Renal cortical epithelial cell (primary cell): ENCODE data around the gene NUAK2. TPM values are rescaled to one million over a fixed set of nuclear protein-coding genes. Genes with fewer than 3 reads are reported as not detected.
A peak's percentile ranks its signal among the peaks of the same experiment; 100 is the strongest.
"Not testable (repeated sequence)": the region's sequence is repeated elsewhere in the genome, so short reads cannot be mapped to it uniquely, and the experiment has no call there.

Source experiments
- DNase-seq: peaks from one replicate; pipeline ENCODE4 v3.0.0-alpha.2; 2011; ENCODE audit warnings: low read depth
- total RNA-seq: library from RNA; depleted of rRNA; stranded (reverse); fragments of >200 nt; gene quantifications from 2 replicates; pipeline ENCODE4 v1.2.3, GENCODE V29; 2014

The NUAK2 gene
- total RNA-seq, 1 donor from 2014 or later: 59.6 TPM

DNA sequence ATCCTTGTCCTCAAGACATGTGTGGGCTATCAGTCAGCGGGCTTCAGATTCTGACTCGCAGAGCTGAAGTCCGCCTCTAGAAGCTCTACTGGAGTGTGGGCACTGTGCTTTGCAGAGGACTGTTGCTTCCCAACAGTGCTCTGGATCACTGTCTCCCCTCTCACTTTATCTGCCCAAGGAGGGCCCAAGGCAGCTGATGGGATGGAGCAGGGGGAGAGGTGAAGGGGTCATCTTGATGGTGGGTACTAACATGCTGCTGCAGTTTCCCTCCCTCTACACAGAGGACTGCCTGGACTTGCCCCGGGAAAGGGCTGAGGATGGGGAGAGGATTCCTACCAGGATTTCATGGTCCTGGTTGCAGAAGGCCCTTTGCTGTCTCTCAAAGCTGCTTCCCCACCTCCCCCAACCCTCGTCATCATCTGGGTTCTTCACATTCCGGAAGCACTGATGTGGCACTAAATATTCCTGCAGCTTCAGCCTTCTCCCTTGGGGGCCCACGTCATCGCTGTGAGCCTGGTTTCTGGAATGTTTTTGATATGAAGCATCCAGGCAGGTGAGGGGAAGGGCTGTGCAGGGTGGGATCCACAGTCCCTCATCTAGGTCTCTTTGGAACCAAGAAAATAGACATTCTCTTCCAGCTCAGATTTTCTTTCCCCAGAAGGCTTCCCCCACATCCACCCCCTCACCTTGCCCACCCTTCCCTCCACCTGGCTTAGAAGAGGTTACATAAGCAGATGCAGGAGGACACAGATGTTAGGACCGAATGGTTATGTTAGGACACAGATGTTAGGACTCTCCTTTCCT is 23.2 kb downstream of the NUAK2 start:
- DNase-seq: peak; percentile 97

DNA sequence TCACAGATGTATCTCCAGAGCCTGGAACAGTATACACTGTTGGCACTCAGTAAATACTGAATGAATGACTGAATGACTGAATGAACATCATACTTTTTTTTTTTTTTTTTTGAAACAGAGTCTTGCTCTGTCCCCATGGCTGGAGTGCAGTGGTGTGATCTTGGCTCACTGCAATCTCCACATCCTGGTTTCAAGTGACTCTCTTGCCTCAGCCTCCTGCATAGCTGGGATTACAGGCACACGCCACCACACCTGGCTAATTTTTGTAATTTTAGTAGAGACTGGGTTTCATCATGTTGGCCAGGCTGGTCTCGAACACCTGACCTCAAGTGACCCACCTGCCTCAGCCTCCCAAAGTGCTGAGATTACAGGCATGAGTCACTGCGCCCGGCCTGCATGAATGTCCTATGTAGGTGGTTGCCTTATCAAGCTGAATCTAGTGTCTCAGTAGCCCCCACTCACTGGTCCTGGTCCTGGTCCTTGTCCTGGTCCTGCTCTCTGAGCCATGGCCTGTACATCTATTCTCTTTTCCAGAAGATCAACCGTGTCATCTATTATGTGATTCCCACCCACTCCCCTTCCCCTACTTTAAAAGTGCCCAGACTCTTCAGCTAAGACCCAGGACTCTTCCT is 23.9 kb downstream of the NUAK2 start:
- DNase-seq: not testable (repeated sequence)

DNA sequence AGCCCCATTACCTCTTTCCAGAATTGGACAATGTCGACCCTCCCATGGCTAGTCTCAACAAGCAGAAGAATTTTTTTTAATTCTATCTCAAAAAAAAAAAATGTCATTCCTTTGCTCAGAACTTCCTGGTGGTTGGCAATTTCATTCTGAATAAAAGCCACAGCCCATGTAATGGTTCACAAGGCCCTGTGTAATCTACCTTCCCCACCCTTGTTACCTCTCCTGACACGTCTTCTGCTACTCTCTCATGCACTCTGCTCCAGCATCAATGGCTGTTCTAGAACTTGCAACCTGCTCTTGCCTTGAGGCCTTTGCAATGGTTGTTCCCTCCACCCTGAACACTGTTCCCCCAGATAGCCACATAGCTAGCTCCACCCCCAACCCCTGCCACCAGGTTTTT is 25.4 kb downstream of the NUAK2 start:
- DNase-seq: no peak

DNA sequence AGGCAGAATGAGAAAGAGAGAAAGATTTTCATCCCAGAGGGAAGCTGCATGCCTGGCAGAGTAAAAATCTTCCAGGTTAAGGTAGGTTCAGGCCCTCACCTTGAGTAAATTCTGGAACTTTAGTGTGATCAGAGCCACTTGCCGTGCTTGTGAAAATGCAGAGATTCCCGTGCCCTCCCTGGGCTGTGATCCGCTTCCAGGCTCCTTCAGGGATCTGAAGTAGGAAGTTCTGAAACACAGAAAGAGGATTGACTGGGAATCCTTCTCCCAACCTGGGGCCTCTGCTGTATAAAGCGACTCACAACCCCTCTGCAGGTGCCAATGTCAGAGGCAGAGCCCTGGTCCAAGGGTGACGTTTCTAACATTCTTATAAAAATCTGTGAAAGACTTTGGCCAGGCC is 26.6 kb downstream of the NUAK2 start:
- no peak for DNase-seq

DNA sequence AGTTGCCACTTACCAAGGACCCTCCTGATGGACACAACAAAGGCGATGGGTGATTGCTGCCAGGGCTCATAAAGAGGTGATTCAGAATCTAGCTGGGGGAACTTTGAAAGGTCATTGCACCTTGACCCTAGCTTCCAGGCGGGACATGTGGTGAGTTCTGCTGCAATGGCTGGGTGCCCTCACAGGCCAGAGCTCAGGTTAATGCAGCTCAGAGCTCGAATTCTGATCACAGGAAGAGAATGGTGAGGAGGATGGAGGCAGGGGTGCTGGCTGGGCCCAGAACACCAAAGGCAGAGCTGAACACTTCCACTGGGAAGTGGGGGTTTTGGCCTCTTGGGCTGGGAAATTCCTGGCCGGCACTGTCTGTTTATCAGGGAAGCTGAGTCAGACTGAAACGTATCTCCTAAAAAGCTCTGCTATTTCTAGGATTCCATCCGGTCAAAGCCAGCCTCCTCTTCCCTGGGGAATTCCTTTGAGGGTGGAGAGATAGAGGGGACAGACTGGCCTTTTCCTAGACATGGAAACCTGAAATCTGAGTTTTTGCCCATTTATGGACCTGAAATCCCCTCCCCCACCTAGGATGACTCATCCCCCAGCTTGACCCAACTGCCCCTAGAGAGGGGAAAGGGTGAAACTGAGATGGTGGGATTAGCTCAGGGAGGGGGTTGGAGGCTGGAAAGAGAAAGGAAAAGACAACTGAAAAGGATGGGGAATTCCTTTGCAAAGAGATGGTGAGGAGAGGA is 27.2 kb downstream of the NUAK2 start:
- peak; percentile 95 for DNase-seq

DNA sequence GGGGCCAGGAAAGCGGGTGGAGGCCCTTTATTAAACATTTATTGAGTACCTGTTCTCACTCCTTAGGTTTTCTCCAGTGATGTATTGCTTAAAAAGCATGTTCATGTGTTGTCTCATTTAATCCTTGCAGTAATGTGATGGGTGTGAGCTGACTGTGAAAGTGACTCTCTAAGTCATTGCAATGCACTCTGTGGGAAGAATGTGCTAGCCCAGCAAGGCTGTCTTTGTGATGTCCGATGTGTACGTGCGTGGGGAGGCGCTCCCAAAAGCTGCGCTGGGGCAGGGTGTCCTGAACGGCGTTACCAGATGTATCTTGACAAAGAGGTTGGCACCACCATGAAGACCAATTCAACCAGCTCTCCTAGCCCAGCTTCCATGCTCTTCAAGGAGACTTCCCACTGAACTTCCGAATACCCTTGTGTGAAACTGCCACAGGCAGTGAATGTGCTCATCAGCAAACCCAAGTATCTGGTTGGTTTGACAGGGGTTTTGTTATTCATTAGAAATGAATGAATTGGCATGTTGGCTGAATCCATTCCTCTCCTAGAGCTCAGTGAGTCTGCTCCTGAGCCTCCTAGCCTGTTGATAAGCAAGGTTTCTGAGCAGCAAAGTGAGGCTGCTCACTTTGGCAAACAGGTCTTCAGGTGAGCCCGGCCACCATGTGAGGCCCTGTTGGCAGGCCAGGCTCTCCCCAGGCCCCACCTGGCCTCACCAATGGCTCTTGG is 28.0 kb downstream of the NUAK2 start:
- DNase-seq: no peak

DNA sequence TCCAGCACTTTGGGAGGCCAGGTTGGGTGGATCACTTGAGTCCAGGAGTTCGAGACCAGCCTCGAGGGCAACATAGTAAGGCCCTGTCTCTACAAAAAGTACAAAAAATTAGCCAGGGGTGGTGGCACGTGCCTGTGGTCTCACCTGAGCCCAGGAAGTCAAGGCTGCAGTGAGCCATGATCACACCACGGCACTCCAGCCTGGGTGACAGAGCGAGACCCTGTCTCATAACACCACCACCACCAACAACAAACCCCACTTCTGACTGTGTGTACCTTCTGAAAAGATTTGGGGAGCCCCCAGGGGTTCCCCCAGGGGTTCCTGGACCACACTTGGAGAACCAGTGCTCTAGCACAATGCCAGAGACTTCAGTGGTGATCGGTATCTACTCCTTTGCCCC is 29.9 kb downstream of the NUAK2 start:
- no peak for DNase-seq

DNA sequence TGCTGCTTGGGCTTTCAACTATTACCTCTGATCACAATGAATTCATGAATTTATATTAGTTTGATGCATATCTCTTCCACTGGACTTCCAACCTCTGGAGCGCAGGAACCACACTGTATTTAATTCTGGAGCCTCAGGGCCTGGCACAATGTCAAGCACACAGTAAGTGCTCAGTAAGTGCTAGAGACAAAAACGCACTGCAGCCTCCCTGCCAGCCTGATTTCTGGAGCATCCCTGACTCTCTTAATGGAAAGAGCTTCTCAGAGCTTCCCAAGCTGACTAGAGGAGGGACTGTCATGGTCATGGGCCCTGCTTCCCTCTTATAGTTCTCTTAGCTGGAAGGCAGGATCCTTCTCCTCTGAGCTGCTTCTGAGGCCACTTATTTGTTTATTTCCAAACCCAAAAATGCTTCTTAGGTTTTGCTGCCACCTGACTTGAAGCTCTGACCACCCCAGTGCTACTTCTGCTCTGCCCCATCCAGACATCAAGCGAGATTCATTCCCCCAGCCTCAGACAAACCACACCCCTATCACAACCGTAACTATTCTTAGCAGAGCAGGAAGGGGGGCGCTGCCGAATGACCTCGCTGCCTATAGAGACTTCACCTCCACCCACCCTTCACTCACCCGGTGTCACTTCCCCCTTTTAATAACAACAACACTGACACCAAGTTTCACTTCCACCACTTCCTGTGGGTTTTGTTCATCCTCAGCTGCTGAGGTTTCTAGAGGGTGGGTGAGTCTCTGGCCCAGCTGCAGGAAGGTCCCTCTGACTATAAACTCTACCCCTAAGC is 33.6 kb downstream of the NUAK2 start:
- no peak for DNase-seq

DNA sequence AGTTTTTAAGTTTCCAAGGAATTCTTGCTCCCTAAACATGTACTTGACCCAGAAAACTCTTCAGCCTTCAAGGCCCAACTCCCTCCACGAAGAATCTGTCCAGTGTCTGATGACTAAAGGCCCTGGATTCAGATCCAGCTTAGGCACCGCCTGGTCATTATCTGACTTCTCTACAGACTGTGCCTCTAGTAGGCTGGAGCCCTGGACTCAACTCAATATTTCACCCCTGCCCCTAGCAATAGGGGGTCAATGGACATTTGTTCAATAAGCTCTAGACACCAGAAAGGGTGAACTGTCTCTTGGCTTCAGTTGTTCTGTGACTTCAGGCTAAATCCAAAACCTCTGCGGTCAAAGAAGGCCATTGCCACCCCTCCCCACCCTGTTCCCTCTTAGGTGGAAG is 34.5 kb downstream of the NUAK2 start:
- DNase-seq: no peak

DNA sequence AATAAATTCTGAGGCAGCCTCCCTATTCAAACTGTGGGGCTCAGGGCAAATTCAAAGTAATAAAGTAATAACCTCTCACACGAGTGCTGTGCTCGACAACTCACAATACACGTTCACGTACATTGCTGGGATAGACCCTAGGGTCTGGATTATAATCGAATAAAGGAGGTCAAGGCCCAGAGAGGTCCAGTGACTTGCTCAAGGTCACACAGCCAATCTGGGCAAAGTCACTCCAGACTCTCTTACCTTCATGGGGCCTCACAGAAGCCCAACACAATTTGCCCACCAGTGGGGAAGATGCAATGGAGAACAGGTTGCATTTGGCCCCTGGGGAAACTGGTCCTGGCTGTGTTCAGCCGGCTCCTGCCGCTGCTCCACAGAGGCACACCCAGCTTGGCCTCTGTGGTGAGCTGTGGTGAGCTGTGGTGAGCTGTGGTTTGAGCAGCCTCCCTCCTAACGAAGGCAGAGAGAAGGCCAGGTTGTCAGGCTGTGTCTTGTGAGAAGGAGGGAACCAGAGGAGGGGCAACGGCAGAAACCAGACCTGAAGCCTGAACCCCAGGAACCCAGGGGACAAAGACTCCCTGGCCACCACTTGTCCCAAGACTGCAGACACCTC is 35.1 kb downstream of the NUAK2 start:
- DNase-seq: peak; percentile 59

DNA sequence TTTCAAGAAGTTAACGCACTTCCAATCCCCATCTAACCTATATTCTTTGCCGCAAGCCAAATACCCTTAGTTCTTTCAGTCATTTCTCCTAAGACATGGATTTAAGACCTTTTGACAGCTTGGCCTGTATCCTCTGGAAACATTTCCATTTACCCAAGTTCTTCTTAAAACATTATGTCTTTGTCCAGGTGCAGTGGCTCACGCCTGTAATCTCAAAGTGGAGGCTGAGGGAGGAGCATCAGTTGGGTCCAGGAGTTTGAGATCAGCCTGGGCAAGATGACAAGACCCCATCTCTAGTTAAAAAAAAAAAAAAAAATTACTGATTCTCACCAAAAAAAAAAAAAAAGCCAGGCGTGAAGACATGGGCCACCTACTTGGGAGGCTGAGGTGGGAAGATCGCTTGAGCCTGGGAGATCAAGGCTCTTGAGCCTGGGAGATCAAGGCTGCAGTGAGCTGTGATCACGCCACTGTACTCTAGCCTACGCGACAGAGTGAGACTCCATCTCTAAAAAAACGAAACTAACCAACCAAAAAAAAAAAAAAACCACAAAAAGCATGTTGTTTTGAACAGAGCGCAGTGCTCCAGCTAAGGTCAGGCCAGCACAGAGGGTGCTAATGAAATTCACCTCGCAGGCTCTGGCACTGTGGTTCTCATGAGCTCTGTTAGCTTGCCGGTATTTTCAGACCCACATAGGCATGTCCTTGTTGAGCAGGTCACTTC is 36.0 kb downstream of the NUAK2 start:
- DNase-seq: peak; percentile 87

DNA sequence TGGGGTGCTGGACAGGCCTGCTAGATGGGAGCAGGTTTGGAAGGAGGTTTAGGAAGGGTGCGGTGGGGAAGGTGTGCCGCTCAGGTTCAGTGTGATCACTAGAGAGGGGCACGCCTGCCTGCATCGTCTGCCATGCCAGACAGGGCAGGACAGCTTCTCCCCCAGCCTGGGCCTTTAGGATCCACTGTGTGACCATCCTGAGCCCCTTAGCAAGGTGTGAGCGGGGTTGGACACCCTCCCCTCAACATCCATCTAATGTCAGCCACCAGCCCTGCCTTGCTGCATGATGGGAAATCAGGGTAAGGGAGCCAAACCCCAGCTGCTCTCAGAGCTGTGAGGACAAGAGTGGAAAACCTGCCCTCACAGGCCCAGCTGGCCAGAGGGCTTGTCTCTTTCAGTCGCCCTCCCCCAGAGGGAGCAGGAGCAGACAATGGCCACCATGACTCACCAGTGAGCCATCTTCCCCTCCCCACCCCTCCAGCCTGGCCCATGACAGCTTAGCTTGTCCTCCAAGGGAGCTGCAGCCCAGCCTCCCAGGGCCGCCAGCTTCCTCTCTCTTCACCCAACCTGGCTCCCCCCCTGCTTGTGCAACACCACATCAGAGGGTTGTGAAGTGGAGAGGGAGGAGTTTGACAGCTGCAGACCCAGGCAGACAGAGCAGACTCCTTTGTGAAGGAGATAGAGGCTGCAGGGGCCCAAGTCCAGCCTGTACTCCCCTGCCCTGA is 37.0 kb downstream of the NUAK2 start:
- DNase-seq: peak; percentile 96

DNA sequence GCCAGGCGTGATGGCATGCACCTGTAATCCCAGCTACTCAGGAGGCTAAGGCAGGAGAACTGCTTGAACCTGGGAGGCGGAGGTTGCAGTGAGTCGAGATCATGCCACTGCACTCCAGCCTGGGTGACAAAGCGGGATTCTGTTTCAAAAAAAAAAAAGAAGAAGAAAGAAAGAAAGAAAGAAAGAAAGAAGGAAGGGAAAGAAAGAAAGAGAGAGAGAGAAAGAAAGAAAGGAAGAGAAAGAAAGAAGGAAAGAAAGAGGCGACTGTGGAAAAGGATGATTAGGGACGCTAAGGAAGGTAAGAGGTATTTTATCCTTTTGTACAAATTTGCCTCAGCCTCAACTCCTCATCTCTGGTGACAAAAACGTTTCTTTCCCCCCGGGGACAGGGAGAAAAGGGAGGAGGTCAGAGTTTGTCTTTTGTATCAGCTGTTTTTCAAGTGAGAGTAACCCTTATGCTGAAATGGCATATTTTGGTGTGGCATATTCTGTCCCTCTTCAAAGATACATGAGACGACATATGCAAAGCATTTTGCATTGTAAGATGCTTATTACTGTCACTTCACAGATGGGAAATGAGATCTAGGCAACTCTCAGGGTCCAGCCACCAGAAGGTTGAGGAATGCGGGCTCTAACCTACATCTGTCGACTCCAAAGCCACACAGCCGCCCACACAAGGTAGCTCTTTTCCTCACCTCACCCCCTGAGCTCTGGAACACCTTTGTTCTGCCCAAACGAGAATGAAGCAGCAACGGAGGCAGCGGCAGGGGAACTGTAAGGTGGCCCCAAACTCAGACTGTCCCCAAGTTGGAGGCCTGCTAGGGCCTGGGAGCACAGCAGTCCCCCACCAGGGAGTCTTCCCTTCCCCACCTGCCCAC is 38.0 kb downstream of the NUAK2 start:
- no peak for DNase-seq

DNA sequence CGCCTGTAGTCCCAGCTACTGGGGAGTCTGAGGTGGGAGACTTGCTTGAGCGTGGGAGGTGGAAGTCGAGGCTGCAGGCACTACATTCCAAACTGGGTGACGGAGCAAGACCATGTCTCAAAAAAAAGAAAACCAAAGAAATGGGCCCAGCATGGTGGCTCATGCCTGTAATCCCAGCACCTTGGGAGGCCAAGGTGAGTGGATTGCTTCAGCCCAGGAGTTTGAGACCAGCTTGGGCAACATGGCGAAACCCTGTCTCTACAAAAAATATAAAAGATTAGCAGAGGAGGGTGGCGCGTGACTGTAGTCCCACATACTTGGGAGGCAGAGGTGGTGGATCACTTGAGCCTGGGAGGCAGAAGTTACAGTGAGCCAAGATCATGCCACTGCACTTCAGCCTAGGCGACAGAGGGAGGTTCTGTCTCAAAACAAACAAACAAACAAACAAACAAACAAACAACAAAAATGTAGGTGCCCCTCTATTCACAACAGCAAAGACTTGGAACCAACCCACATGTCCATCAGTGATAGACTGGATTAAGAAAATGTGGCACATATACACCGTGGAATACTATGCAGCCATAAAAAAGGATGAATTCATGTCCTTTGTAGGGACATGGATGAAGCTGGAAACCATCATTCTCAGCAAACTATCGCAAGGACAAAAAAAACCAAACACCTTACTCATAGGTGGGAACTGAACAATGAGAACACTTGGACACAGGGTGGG is 40.7 kb downstream of the NUAK2 start:
- not testable (repeated sequence) for DNase-seq

DNA sequence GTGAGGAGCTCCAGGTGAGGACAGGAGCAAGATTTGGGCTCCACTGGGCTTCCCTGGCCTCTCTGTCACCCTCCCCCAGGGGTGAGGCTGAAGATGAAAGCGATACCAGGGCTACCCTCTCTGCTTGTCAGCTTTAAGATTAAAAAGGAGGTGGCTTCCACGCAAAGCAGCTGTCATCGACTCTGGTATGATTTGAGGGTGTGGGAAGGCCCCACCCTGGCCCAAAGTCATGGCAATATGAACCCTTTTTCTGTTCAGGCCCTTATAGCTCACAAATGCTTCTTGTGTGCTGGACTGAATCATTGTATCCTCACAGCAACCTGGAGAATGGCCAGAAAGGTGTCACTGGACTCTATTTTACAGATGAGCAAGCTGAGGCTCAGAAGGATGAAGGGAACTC is 41.6 kb downstream of the NUAK2 start:
- DNase-seq: no peak

DNA sequence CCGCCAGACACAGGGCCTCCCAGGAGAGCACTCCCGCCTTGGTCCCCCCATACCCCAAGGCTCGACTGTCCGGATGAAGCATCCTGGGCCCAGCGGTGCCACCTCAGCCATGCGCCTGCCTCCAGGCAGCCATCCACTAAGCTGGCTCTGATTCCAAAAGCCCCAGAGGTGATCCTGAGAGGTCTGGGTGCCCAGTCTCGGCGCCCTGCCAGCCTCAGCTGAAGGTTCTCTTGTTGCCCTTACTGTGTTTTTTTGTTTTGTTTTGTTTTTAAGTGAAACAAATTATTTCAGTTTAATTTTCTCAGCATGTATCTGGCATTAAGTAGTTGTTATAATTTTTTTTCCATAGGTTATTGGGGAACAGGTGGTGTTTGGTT is 44.9 kb downstream of the NUAK2 start:
- no peak for DNase-seq

DNA sequence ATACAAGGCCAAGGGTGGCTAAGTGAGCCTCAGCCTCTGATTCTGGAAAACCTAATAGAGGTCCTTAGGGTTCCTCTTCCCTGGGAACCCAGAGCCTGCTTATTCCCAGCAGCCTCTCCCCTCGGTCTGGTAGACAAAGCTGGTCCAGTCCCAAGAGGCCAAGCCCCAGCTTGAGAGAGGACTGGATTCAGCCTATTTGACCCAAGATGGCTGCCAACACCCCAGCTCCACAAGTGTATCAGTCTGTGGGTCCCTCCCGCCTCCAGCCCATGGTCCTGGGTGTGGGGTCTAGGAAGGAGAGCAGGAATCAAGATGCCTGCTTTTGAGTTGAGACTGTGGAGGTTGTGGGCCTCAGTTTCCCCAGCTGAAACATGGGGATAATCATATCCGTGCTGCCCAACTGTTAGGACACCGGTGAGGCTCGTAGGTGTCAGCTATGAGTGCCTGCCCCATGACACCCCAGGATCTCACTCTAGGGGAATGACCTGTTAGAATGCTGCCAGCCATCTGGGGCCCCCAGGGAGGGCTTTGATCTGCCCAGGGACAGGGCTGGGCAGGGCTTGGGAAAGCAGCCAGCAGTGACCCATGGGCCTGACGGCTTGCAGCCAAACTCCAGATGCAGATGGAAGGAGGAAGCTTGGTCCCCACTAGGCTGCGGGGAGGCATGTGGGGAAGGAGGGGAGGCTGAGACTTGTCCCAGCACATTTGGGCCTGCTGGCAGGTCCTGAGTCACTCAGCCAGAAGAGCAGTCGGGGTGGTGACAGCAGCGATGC is 45.4 kb downstream of the NUAK2 start:
- no peak for DNase-seq
